Measurements from ENCODE around the gene E4F1. TPM values are rescaled to one million over a fixed set of nuclear protein-coding genes. Genes with fewer than 3 reads are reported as not detected.
A peak's percentile ranks its signal among the peaks of the same experiment; 100 is the strongest.

The E4F1 gene
- total and polyA plus RNA-seq, 9 of the 15 experiments (the other 6 are each of a cell fraction or from before 2014, with no cell fraction given): 0.48 to 94.9 (median 20.4) TPM

- TF ChIP-seq PRPF4 (IDR thresholded peaks at IDR 0.05; ENCODE audit: insufficient read depth, low read depth, low read length, poor library complexity, severe bottlenecking) (peak; percentile 80), ZBTB7A (IDR thresholded peaks at IDR 0.05; ENCODE audit: borderline replicate concordance, control insufficient read depth, low read depth, low read length) (peak; percentile 72; the same call in 1 of the 2 replicates), ZNF316 (IDR thresholded peaks at IDR 0.05) (no peak), IRF1 (CRISPR knock-in tag; IDR thresholded peaks at IDR 0.05; ENCODE audit: borderline replicate concordance) (no peak), NR2C2 (CRISPR knock-in tag; IDR thresholded peaks at IDR 0.05) (peak; percentile 85; the same call in 1 of the 2 replicates), NR2C2 (tag; IDR thresholded peaks at IDR 0.05) (peak; percentile 91), NR2C1 (IDR thresholded peaks at IDR 0.05) (peak; percentile 94), NR2C1 (tag; IDR thresholded peaks at IDR 0.05) (peak; percentile 95), CSDE1 (IDR thresholded peaks at IDR 0.05) (no peak)
- TF ChIP-seq, protein P1, sequence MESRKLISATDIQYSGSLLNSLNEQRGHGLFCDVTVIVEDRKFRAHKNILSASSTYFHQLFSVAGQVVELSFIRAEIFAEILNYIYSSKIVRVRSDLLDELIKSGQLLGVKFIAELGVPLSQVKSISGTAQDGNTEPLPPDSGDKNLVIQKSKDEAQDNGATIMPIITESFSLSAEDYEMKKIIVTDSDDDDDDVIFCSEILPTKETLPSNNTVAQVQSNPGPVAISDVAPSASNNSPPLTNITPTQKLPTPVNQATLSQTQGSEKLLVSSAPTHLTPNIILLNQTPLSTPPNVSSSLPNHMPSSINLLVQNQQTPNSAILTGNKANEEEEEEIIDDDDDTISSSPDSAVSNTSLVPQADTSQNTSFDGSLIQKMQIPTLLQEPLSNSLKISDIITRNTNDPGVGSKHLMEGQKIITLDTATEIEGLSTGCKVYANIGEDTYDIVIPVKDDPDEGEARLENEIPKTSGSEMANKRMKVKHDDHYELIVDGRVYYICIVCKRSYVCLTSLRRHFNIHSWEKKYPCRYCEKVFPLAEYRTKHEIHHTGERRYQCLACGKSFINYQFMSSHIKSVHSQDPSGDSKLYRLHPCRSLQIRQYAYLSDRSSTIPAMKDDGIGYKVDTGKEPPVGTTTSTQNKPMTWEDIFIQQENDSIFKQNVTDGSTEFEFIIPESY (CRISPR knock-in tag; IDR thresholded peaks at IDR 0.05): peak; percentile 87
- Histone ChIP-seq H3K9me3 (replicated peaks; ENCODE audit: control insufficient read depth, insufficient read depth, low read depth, low read length) (no peaks in the 10 kb centered on the region), H4K20me1 (replicated peaks; ENCODE audit: control insufficient read depth, insufficient read depth, low read length) (0 out of 2 replicates have a peak, but pooled peaks cover 3% of the 10 kb centered on the region), H3K27ac (ENCODE audit: extremely low read depth, low read depth, low read length) (no peak overlapping the region), H3K4me1 (replicated peaks in 1 of 2; ENCODE audit: control insufficient read depth in 2 of 2, insufficient read depth in 2 of 2, low read length in 2 of 2) (peaks cover 0 to 67% of the 10 kb centered on the region in 2 experiments; a peak in 2 of 5 replicates), H3K36me3 (ENCODE audit: control insufficient read depth, insufficient read depth, low read length) (no peaks in the 10 kb centered on the region), H3K27me3 (ENCODE audit: control insufficient read depth in 2 of 2, insufficient read depth in 2 of 2, low read length in 2 of 2) (no peaks in the 10 kb centered on the region), H3K9me1 (ENCODE audit: control insufficient read depth, insufficient read depth, low read length) (no peaks in the 10 kb centered on the region), H3K9ac (ENCODE audit: insufficient read depth in 1 of 2, low read depth in 2 of 2, low read length in 2 of 2) (peak overlapping the region in 1 of 2 experiments; percentile 26; a peak in 1 of 4 replicates), H3K79me2 (ENCODE audit: control insufficient read depth, insufficient read depth, low read length) (no peaks in the 10 kb centered on the region), H3K4me3 (no peak overlapping the region), H3K4me2 (ENCODE audit: insufficient read depth, low read length) (no peak overlapping the region), H2AFZ (ENCODE audit: low read depth, low read length) (no peak overlapping the region)
- intact Hi-C loops (cut with micrococcal nuclease): no loop called here
- in situ Hi-C loops (cut with MboI): no loop called here
- no peak for FAIRE-seq
- peak in 1 of 4 experiments; percentile 42 for DNase-seq (ENCODE audit: extremely low read depth in 1 of 4, low spot score in 3 of 4)
- ChIA-PET POLR2A (interaction anchor here (0.7 to 3.4 kb wide), 4 partner anchors 11 to 38 kb away, joined by 3 to 11 read pairs (median 4); partner anchors contain the start of gene TRAF7), CTCF (ENCODE audit: low intra/inter-chr PET ratio) (no interaction called here)
- no TSS peak for BruUV-seq (replicated peaks)
- WGBS (ENCODE audit: insufficient coverage, low coverage, missing lambda C conversion rate): 68% methylated on average over 18 of the region's 25 CpGs
- ATAC-seq: no peak
Observed at GRCh38 chr16:2189252-2189893, 34.0 kb upstream of the E4F1 start.

Measured in K562 (cell line).